GM12865 (cell line): ENCODE results near the gene BRCA2.

Source experiments
- DNase-seq: peaks from one replicate; pipeline ENCODE4 v3.0.0; 2010; ENCODE audit warnings: low read depth
- H3K4me3 ChIP-seq: 2 replicates; pipeline ENCODE4 v1.5.1; 2011; ENCODE audit warnings: mild to moderate bottlenecking, low read depth, low read length, control low read depth
- CTCF ChIP-seq: IDR thresholded peaks from 2 replicates; pipeline ENCODE4 v1.5.1; 2011; ENCODE audit warnings: low read length, control low read depth, low read depth, inconsistent platforms; ENCODE audit not compliant: insufficient read depth; ENCODE audit errors: missing control alignments

The BRCA2 gene

GRCh38 chr13:32299893-32300292 is 15.4 kb upstream of the BRCA2 start:
- H3K4me3 ChIP-seq: no peak overlapping the region
- no peak for DNase-seq
- TF ChIP-seq CTCF: no peak

- DNase-seq: no peak
- no peak for TF ChIP-seq CTCF
Measured at GRCh38 chr13:32300406-32300805, 14.9 kb upstream of the BRCA2 start.

GRCh38 chr13:32300920-32301319 is 14.4 kb upstream of the BRCA2 start:
- no peak for TF ChIP-seq CTCF
- H3K4me3 ChIP-seq: no peak overlapping the region
- DNase-seq: no peak

More at GRCh38 chr13:32300406-32300805, 14.9 kb upstream of the BRCA2 start:
- no peak overlapping the region for H3K4me3 ChIP-seq

GRCh38 chr13:32302461-32302860 is 12.8 kb upstream of the BRCA2 start:
- no peak overlapping the region for H3K4me3 ChIP-seq
- no peak for TF ChIP-seq CTCF
- no peak for DNase-seq

GRCh38 chr13:32305646-32306045 is 9.7 kb upstream of the BRCA2 start:
- no peak overlapping the region for H3K4me3 ChIP-seq
- no peak for TF ChIP-seq CTCF
- DNase-seq: no peak

- no peak for TF ChIP-seq CTCF
- DNase-seq: no peak
- H3K4me3 ChIP-seq: no peak overlapping the region
Measured at GRCh38 chr13:32309312-32310133, 5.8 kb upstream of the BRCA2 start.
